Measurements from ENCODE around the gene CADM1. TPM values are rescaled to one million over a fixed set of nuclear protein-coding genes. Genes with fewer than 3 reads are reported as not detected.
"Not testable (repeated sequence)": the region's sequence is repeated elsewhere in the genome, so short reads cannot be mapped to it uniquely, and the experiment has no call there.

Gene CADM1
- polyA plus RNA-seq, 12 donors, result 25.2 to 123 (median 31.1) TPM

DNA sequence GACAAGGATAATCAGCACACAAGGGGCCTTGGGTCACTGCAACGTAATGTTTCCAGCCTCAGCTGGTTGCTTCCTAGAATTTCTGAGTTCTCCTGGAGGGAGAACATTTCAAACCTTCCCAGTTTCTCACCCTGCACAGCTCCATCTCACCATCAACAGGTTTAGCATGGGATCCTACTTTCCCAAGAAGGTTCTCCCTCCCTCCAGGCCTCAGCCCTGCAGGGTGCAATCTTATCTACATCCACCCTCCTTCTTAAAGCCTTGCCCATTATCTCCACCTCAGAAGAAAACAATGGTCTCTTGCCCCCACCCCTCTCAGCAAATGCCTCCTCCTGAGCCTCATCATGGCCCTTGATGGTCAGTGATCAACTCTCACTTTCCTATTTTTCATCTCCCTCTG lies 23.6 kb downstream of the CADM1 start:
- DNase-seq, result no peak

GRCh38 chr11:115477410-115477809 lies 26.8 kb downstream of the CADM1 start:
- DNase-seq, result no peak

- no peak for DNase-seq
Observed at GRCh38 chr11:115476463-115477286, 27.5 kb downstream of the CADM1 start.

DNA sequence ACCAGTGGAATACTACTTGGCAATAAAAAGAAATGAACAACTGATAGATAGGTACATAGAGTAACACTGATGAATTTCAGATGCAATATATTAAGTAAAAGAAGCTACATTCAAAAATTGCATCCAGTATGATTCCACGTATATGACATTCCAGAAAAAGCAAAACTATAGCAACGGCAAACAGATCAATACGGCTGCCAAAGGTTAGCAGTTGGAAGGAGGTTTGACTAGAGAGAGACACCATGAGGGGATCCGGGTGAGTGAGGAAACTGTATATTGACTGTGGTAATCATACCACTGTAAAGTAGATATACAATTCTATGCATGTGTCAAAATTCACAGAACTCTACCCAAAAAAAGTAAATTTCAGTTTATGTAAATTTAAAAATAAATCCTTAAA lies 28.7 kb downstream of the CADM1 start:
- no peak for DNase-seq

DNA sequence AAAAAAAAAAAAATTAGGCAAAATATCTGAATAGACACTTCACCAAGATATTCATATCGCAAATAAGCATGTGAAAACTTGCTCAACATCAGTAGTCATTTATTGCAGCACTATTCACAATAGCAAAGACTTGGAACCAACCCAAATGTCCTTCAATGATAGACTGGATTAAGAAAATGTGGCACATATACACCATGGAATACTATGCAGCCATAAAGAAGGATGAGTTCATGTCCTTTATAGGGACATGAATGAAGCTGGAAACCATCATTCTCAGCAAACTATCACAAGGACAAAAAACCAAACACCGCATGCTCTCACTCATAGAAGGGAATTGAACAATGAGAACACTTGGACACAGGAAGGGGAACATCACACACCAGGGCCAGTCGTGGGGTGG lies 29.9 kb downstream of the CADM1 start:
- not testable (repeated sequence) for DNase-seq

DNA sequence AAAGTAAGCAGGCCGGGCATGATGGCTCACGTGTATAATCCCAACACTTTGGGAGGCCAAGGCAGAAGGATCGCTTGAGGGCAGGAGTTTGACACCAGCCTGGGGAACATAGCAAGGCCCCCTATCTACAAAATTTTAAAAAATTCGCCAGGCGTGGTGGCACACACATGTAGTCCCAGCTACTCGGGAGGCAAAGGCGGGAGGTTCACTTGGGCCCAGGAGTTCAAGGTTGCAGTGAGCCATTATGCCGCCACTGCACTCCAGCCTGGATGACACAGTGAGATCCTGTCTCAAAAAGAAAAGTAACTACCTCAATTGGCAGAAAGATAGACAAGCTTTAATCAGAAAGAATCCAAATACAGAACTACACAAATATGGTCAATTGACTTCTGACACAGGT lies 31.0 kb downstream of the CADM1 start:
- no peak for DNase-seq

GRCh38 chr11:115471367-115471766 lies 32.8 kb downstream of the CADM1 start:
- DNase-seq, result no peak

DNA sequence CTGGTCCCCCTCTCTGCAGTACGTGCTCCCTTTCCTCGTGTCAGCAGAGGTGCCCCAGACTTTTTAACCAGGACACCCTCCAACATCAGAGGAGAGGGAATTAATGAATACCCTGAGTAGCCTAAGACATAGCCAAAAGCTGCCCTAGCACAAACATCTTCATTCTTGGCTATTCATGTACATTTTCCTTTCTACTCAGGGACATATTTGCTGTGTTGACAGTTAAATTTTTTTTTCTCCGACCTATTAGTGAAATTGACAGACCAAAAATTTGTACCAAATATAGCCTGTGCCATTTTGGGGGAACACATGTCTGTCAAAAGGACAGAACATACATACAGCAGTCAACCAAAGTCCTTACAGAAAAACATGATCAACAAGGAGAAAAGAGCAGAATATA lies 33.3 kb downstream of the CADM1 start:
- DNase-seq, result no peak

DNA sequence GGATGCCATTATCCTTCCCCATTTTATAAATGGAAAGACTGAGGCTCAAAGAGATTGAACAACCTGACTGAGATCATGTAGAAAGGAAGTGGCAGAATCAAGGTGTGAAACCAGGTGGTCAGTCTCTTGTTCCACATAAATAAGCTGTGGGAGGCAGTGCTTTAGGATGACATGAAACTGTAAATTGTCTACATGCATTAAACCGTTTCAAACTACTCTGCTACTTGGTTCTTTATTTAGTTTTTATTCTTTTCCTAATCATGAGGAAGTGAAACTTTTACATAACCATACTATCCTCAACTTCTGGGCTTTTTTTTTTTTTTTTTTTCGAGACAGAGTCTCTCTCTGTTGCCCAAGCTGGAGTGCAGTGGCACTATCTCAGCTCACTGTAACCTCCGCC lies 34.9 kb downstream of the CADM1 start:
- DNase-seq, result no peak

DNA sequence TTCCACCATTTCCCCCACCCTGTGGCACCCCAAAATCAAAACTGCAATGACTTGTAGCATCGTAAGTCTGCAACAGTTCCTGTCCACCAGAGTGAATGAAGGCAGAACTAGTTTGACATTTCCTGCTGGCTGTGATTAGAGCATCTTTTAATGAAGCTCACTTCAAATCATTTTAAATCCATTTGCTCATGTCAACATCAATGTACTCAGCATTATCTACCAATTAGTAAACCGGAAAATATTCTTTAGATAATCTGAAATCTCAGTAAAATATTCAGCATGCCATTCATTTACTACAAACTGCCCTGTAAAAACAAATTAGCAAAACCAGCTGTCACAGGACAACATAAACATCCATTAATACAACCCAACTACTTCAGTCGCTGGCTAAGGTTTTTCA lies 38.1 kb downstream of the CADM1 start:
- DNase-seq, result no peak

DNA sequence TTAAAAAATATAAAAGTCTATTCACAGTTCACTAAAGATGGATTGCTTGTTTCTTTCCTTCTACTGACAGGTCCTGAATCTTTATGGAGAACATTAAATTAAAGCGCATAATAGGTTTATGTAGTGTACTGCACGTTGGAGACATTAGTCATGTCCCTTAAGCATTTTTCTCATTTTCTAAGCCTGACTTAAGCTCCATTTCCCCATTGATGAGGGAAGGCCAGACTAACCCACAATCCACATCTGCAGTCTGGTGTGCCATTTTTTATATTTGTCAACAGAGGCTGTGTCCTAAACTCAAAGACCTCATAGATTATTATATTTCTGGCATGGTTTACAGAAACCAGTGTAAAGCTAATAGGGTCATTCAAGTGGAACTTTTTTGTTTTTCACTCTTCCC lies 39.9 kb downstream of the CADM1 start:
- DNase-seq, result no peak

GRCh38 chr11:115463606-115464005 lies 40.6 kb downstream of the CADM1 start:
- no peak for DNase-seq

DNA sequence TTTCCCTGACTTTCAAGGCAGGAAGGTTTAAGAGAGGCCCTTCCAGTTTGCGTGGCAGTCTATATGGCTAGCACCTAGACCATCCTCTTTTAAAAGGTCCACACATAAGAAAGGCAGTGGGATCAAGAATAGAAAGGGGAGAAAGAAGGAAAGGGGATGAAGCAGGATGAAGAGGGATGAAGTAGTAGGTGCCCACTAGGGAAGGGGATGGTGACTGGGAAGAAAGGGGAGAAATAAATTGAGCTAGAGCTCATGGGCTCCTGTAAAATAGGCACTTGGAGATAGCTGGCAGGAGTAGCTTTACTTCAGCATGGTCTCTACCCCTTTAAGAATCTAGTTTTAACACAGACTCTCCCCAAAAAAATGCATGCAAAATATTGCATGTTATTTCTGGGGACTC lies 41.5 kb downstream of the CADM1 start:
- DNase-seq, result no peak

- DNase-seq, result no peak
Observed at GRCh38 chr11:115462004-115462541, 42.1 kb downstream of the CADM1 start.

DNA sequence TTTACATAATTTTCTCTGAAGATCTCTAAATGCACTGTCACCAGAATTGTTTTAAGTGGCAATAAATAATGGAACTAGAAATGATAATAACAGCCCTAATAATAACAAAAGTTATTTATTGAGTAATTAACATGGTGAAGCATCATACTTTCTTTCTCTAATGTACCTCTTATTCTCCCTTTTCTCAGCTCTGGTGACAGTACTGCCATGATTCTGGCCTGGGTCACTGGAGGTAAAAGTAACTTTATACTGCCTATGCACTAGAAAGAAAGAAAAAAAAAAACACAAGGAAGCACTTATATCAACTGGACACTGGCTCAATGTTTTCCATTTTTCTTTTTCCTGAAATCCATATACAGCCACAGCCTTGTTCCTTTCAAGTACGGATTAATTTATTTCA lies 43.7 kb downstream of the CADM1 start:
- DNase-seq, result no peak

GRCh38 chr11:115459563-115459962 lies 44.7 kb downstream of the CADM1 start:
- no peak for DNase-seq

- DNase-seq, result no peak
Observed at GRCh38 chr11:115458877-115459276, 45.3 kb downstream of the CADM1 start.

DNA sequence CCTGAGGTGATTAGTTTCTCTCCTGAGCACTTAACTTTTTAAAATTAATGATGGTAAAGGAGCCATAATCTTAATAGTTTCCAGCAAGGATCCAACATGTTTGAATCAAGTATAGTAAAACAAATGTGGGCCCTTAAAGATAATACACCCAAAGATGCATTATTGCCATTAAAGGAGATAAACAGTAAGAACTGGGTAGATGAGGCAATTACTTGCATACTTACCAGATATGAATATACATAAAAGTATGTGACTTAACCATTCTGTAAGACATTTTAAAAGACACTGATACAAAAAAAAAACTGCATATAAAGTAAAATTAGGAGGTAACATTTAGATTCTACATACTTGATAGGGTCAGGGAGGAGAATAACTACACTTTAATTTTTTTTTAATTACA lies 48.2 kb downstream of the CADM1 start:
- no peak for DNase-seq

GRCh38 chr11:115455613-115456012 lies 48.6 kb downstream of the CADM1 start:
- no peak for DNase-seq

DNA sequence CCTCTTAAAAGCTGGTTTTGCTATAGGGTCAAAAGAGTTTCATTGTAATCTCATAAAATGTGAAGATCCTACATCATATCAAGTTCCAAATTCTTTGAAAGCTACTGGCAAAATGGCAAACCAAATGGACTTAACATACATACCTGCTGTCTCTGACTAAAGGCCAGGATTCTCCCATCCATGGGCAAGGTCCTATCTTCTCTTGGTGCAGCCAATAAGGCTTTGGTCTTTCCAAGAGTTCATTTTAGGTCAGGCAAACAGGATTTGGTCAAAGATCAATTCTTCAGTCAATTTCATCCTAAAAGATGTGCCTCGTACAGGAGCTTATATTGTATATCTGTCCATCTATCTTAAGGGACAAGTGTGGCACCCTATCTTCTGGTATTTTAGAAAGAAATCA lies 49.7 kb downstream of the CADM1 start:
- DNase-seq, result no peak

DNA sequence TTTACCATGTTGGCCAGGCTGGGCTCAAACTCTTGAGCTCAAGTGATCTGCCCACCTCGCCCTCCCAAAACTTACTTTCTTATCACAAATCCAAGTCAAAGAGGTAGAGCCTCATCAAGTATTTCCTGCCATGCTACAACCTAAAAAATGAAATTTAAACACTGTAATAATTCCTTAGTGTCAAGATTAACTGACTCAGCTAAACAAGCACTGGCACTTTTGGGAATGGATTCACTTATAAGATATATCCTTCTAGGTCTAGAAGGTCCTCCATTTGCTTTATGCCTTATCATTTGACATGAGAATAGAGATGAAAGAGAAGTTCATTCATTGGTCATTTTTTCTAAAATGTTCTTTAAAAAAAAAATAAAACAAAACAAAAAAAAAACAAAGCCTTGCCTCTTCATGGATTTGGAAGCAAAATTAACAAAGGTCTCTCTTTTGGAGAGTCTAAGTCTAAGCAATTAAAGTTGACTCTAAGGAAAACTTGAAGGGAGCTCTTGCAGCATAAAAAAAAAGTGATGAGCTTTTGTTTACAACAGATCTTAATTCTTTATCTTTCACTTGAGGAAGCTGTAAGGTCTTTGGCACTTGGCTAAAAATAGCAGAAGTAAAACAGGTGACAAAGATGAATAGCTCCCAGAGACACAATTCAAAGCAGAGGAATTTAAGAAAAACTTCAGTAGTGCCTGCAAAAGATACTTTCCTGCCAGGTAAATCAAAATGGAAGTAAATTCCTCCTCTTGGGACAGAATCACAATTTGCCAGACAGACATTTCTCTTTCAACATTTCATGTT lies 50.3 kb downstream of the CADM1 start:
- no peak for DNase-seq

GRCh38 chr11:115452241-115452640 lies 52.0 kb downstream of the CADM1 start:
- DNase-seq, result no peak

- peak; percentile 76 for DNase-seq
Observed at GRCh38 chr11:115450519-115450918, 53.7 kb downstream of the CADM1 start.
